Hematopoietic multipotent progenitor cell treated with erythropoietin and hydrocortisone succinate and interleukin-3 and kit ligand, for 8 days (in vitro differentiated cells): ENCODE results near the gene KIAA1328.
"Not testable (repeated sequence)": the region's sequence is repeated elsewhere in the genome, so short reads cannot be mapped to it uniquely, and the experiment has no call there.

Experiments used
- DNase-seq: peaks from one replicate; pipeline ENCODE4 v3.0.0-alpha.2; 2015

Gene KIAA1328

GRCh38 chr18:36826556-36826955, 2.4 kb upstream of the KIAA1328 start:
- no peak for DNase-seq

GRCh38 chr18:36828157-36828629, 734 bp upstream of the KIAA1328 start:
- DNase-seq, result peak; percentile 49

- DNase-seq, result no peak
Observed at GRCh38 chr18:36829362-36830157, 633 bp downstream of the KIAA1328 start.

GRCh38 chr18:36830158-36830495, 1.2 kb downstream of the KIAA1328 start:
- no peak for DNase-seq

GRCh38 chr18:36831139-36831538, 2.2 kb downstream of the KIAA1328 start:
- DNase-seq, result no peak

- DNase-seq, result no peak
Observed at GRCh38 chr18:36833120-36833519, 4.2 kb downstream of the KIAA1328 start.

GRCh38 chr18:36835927-36836326, 7.0 kb downstream of the KIAA1328 start:
- DNase-seq, result no peak

GRCh38 chr18:36839835-36840234, 10.9 kb downstream of the KIAA1328 start:
- DNase-seq, result no peak

GRCh38 chr18:36843199-36843598, 14.3 kb downstream of the KIAA1328 start:
- DNase-seq, result no peak

- no peak for DNase-seq
Observed at GRCh38 chr18:36843784-36844183, 14.9 kb downstream of the KIAA1328 start.

GRCh38 chr18:36848609-36849008, 19.7 kb downstream of the KIAA1328 start:
- no peak for DNase-seq

GRCh38 chr18:36849288-36850006, 20.5 kb downstream of the KIAA1328 start:
- DNase-seq, result no peak

GRCh38 chr18:36850527-36851201, 21.7 kb downstream of the KIAA1328 start:
- peak; percentile 78 for DNase-seq

GRCh38 chr18:36851202-36851590, 22.3 kb downstream of the KIAA1328 start:
- DNase-seq, result no peak

- no peak for DNase-seq
Observed at GRCh38 chr18:36856815-36857214, 27.9 kb downstream of the KIAA1328 start.

- peak; percentile 11 for DNase-seq
Observed at GRCh38 chr18:36862182-36862581, 33.3 kb downstream of the KIAA1328 start.

GRCh38 chr18:36867056-36867455, 38.1 kb downstream of the KIAA1328 start:
- no peak for DNase-seq

- no peak for DNase-seq
Observed at GRCh38 chr18:36871801-36872200, 42.9 kb downstream of the KIAA1328 start.

- DNase-seq, result no peak
Observed at GRCh38 chr18:36872329-36872728, 43.4 kb downstream of the KIAA1328 start.

GRCh38 chr18:36873826-36874225, 44.9 kb downstream of the KIAA1328 start:
- DNase-seq, result not testable (repeated sequence)

GRCh38 chr18:36879796-36880195, 50.9 kb downstream of the KIAA1328 start:
- not testable (repeated sequence) for DNase-seq

GRCh38 chr18:36885981-36886380, 57.1 kb downstream of the KIAA1328 start:
- no peak for DNase-seq

- no peak for DNase-seq
Observed at GRCh38 chr18:36887114-36887513, 58.2 kb downstream of the KIAA1328 start.

- no peak for DNase-seq
Observed at GRCh38 chr18:36887864-36888263, 58.9 kb downstream of the KIAA1328 start.
